Panc1 (cell line): ENCODE results near the gene DCLK2.

Experiments
- CTCF ChIP-seq: fragments of 450-650 bp; IDR thresholded peaks from 2 replicates; pipeline ENCODE4 v1.5.1; 2017; ENCODE audit warnings: mild to moderate bottlenecking
- POLR2AphosphoS5 ChIP-seq: IDR thresholded peaks from 2 replicates; pipeline ENCODE4 v1.6.1; 2012; ENCODE audit warnings: mild to moderate bottlenecking, low read depth, low read length, moderate library complexity
- REST ChIP-seq, 2 experiments: IDR thresholded peaks; 2 replicates each; pipeline ENCODE4 v1.6.1; 2011 to 2012; ENCODE audit warnings: low read depth in 2 of 2, control low read depth in 1 of 2, low read length in 1 of 2, mild to moderate bottlenecking in 1 of 2, moderate library complexity in 1 of 2; ENCODE audit not compliant: insufficient read depth in 1 of 2
- TCF7L2 ChIP-seq: IDR thresholded peaks from 2 replicates; pipeline ENCODE4 v1.6.1; 2011; ENCODE audit warnings: mild to moderate bottlenecking, low read depth, low read length, inconsistent platforms

GRCh38 chr4:150265806-150266205 lies 187.6 kb downstream of the DCLK2 start:
- no peak for TF ChIP-seq CTCF
- no peak for TF ChIP-seq POLR2AphosphoS5
- TF ChIP-seq TCF7L2: no peak
- TF ChIP-seq REST (IDR thresholded peaks at IDR 0.05; ENCODE audit: insufficient read depth in 1 of 2, low read depth in 2 of 2, low read length in 1 of 2): no peak
